ENCODE measurements around the gene PAPLN. TPM values are rescaled to one million over a fixed set of nuclear protein-coding genes. Genes with fewer than 3 reads are reported as not detected.

The PAPLN gene
- total RNA-seq, 2 experiments from 2014 or later, result 0.29 to 0.47 TPM

DNA sequence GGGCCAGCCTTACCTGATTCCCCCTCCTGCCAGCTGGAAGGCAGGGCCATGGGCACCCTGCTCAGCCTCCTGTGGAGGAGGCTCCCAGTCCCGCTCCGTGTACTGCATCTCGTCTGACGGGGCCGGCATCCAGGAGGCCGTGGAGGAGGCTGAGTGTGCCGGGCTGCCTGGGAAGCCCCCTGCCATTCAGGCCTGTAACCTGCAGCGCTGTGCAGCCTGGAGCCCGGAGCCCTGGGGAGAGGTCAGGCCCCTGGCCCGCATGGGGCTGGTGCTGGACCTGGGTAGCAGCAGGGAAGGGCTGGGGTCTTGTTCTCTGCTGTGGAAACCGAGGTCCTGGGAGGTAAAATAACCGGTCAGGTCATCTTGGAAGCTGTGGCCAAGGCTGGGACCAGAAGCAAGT, 16.4 kb downstream of the PAPLN start:
- Mint-ChIP-seq H3K4me1 (ENCODE audit: low read depth) (peaks cover 5% of the 10 kb centered on the region), H3K36me3 (ENCODE audit: low read depth) (no peaks in the 10 kb centered on the region), H3K27ac (no peak overlapping the region), H3K9me3 (no peaks in the 10 kb centered on the region), H3K4me3 (no peak overlapping the region), H3K27me3 (no peaks in the 10 kb centered on the region)
- POLR2A ChIA-PET, result no interaction called here
- no peak for TF ChIP-seq CTCF (IDR thresholded peaks at IDR 0.05)
- CTCF ChIA-PET, result no interaction called here
- DNase-seq, result no peak
- intact Hi-C loops (cut with micrococcal nuclease), result no loop called here
- ATAC-seq, result no peak

DNA sequence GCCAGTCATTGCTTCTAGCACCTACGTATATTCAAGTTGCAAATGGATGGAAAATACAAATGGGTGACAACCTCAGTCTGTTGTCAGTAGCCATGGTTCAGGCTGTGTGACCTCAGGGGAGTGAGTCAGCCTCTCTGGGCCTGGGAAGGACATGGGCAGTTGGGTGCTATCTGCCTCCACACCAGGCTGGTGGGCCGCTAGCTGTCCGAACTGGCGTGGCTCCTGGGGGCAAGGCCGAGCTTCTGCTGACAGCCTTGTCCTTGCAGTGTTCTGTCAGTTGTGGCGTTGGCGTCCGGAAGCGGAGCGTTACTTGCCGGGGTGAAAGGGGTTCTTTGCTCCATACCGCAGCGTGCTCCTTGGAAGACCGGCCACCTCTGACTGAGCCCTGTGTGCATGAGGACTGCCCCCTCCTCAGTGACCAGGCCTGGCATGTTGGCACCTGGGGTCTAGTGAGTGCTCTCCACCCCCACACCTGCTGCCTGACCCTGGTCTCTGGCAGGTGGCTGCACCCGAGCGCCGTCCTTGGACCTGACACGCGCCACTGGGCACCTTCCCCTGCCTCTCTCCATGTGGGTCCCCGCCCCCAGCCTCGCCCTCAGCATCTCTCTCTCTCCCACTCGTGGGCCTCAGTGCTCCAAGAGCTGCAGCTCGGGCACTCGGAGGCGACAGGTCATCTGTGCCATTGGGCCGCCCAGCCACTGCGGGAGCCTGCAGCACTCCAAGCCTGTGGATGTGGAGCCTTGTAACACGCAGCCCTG, 17.1 kb downstream of the PAPLN start:
- Mint-ChIP-seq H3K4me1 (ENCODE audit: low read depth) (peaks cover 5% of the 10 kb centered on the region), H3K27ac (no peak overlapping the region), H3K4me3 (no peak overlapping the region), H3K36me3 (ENCODE audit: low read depth) (no peaks in the 10 kb centered on the region), H3K27me3 (no peaks in the 10 kb centered on the region), H3K9me3 (no peaks in the 10 kb centered on the region)
- ChIA-PET CTCF (no interaction called here), POLR2A (no interaction called here)
- intact Hi-C loops (cut with micrococcal nuclease), result no loop called here
- no peak for ATAC-seq
- TF ChIP-seq CTCF (IDR thresholded peaks at IDR 0.05), result no peak
- DNase-seq, result no peak

DNA sequence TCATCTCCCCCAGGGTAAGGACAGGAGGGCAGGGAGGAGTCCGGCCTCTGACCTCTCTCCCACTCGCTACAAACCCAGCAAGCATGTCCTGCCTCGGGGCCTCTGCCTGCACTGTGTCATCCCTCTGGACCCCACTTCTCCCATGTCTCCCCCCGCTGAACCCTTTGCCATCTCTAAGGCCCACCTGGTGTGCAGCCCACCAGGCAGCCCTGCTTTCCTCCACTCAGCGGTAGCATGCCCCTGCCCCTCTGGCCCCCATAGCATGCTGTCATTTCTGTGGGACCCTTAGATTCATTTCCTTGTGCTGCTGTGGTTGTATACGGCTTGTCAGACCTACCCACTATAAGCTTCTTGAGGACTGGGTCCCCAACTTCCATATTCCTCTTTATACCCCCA, 17.7 kb downstream of the PAPLN start:
- Mint-ChIP-seq H3K4me1 (ENCODE audit: low read depth) (peaks cover 5% of the 10 kb centered on the region), H3K27ac (no peak overlapping the region), H3K36me3 (ENCODE audit: low read depth) (no peaks in the 10 kb centered on the region), H3K9me3 (no peaks in the 10 kb centered on the region), H3K4me3 (no peak overlapping the region), H3K27me3 (no peaks in the 10 kb centered on the region)
- ATAC-seq (no peak), DNase-seq (no peak)
- intact Hi-C loops (cut with micrococcal nuclease), result no loop called here
- TF ChIP-seq CTCF (IDR thresholded peaks at IDR 0.05), result no peak
- POLR2A ChIA-PET, result no interaction called here
- CTCF ChIA-PET, result no interaction called here

DNA sequence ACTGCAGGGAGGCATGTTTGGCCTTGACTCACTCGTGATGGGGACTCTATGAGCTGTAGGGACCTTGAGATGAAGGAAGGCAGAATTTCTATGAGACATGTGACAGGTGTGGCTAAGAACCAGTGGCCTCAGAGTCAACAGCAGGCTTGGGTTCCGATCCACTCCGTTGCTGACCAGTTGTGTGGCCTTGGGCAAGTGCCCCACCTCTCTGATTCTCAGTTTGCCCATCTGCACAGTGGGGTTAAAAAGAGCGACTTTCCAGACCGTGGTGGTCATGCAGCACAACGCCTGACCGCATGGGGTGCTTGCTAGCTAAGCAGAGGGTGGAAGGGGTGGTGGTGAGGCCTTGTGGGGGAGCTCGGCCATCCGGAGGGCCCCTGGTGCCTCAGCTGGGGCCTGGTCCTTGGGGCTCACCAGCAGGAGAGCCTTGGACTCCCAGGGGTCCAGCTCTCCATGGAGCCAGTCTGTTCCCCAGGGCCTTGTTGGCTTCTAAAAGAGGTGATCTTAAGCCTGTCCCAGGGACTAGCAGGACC, 18.5 kb downstream of the PAPLN start:
- Mint-ChIP-seq H3K4me3 (no peak overlapping the region), H3K4me1 (ENCODE audit: low read depth) (peaks cover 5% of the 10 kb centered on the region), H3K9me3 (no peaks in the 10 kb centered on the region), H3K27me3 (no peaks in the 10 kb centered on the region), H3K36me3 (ENCODE audit: low read depth) (no peaks in the 10 kb centered on the region), H3K27ac (no peak overlapping the region)
- no peak for TF ChIP-seq CTCF (IDR thresholded peaks at IDR 0.05)
- CTCF ChIA-PET, result interaction anchor here (1.0 kb wide), 1 partner anchor 216 kb away, joined by 3 read pairs; no protein-coding TSS in a partner anchor
- POLR2A ChIA-PET, result no interaction called here
- no peak for ATAC-seq
- intact Hi-C loops (cut with micrococcal nuclease), result no loop called here
- no peak for DNase-seq

- intact Hi-C loops (cut with micrococcal nuclease), result no loop called here
- peaks cover 5% of the 10 kb centered on the region for H3K4me1 Mint-ChIP-seq (ENCODE audit: low read depth)
- H3K27me3 Mint-ChIP-seq, result no peaks in the 10 kb centered on the region
- H3K9me3 Mint-ChIP-seq, result no peaks in the 10 kb centered on the region
- H3K36me3 Mint-ChIP-seq (ENCODE audit: low read depth), result no peaks in the 10 kb centered on the region
- ATAC-seq (peak; percentile 39), DNase-seq (peak; percentile 33)
- no peak overlapping the region for H3K4me3 Mint-ChIP-seq
- no peak for TF ChIP-seq CTCF (IDR thresholded peaks at IDR 0.05)
- no peak overlapping the region for H3K27ac Mint-ChIP-seq
- ChIA-PET POLR2A (interaction anchor here (0.6 kb wide), 2 partner anchors 14 to 147 kb away, joined by 3 read pairs; no protein-coding TSS in a partner anchor), CTCF (interaction anchor here (0.9 kb wide), 1 partner anchor 37 kb away, joined by 4 read pairs; no protein-coding TSS in a partner anchor)
Observed at GRCh38 chr14:73258076-73258475, 20.8 kb downstream of the PAPLN start.
